Hepatocyte (in vitro differentiated cells): Measurements from ENCODE around the gene LMAN2. TPM values are rescaled to one million over a fixed set of nuclear protein-coding genes. Genes with fewer than 3 reads are reported as not detected.

ENCODE experiments used
- DNase-seq: peaks from one replicate; pipeline ENCODE4 v3.0.0-alpha.2; 2016; ENCODE audit warnings: low spot score
- H2AFZ ChIP-seq: fragments of 200-600 bp; sonication (generic); 2 replicates; pipeline ENCODE4 v1.6.0; 2016; ENCODE audit warnings: antibody characterized with exemption, mild to moderate bottlenecking
- H3K27ac ChIP-seq: fragments of 200-600 bp; sonication (generic); 2 replicates; pipeline ENCODE4 v1.5.1; 2016; ENCODE audit warnings: mild to moderate bottlenecking
- H3K27me3 ChIP-seq: fragments of 200-600 bp; sonication (generic); 2 replicates; pipeline ENCODE4 v1.6.1; 2016
- H3K36me3 ChIP-seq: fragments of 200-600 bp; sonication (generic); replicated peaks from 2 replicates; pipeline ENCODE4 v1.5.1; 2016; ENCODE audit warnings: low read depth; ENCODE audit not compliant: insufficient read depth
- H3K4me1 ChIP-seq: fragments of 200-600 bp; sonication (generic); 2 replicates; pipeline ENCODE4 v1.5.1; 2016; ENCODE audit warnings: mild to moderate bottlenecking, moderate library complexity; ENCODE audit not compliant: insufficient read depth
- H3K4me2 ChIP-seq: fragments of 200-600 bp; sonication (generic); 2 replicates; pipeline ENCODE4 v1.6.0; 2016
- H3K4me3 ChIP-seq: fragments of 200-600 bp; sonication (generic); 2 replicates; pipeline ENCODE4 v1.5.1; 2016; ENCODE audit warnings: mild to moderate bottlenecking
- H3K79me2 ChIP-seq: fragments of 200-600 bp; sonication (generic); 2 replicates; pipeline ENCODE4 v1.6.0; 2017; ENCODE audit warnings: mild to moderate bottlenecking
- H3K9me2 ChIP-seq: fragments of 200-600 bp; sonication (generic); replicated peaks from 2 replicates; pipeline ENCODE4 v1.6.0; 2017; ENCODE audit warnings: mild to moderate bottlenecking; ENCODE audit not compliant: insufficient read depth
- H3K9me3 ChIP-seq: fragments of 200-600 bp; sonication (generic); 2 replicates; pipeline ENCODE4 v1.5.1; 2016; ENCODE audit warnings: low read depth, mild to moderate bottlenecking
- H4K20me1 ChIP-seq: fragments of 200-600 bp; sonication (generic); 2 replicates; pipeline ENCODE4 v1.6.0; 2016; ENCODE audit warnings: mild to moderate bottlenecking; ENCODE audit not compliant: insufficient read depth, poor library complexity, severe bottlenecking
- CTCF ChIP-seq: fragments of 200-600 bp; sonication (generic); IDR thresholded peaks from 2 replicates; pipeline ENCODE4 v1.5.1; 2016; ENCODE audit warnings: antibody characterized with exemption, mild to moderate bottlenecking; ENCODE audit not compliant: poor library complexity
- EZH2 ChIP-seq: fragments of 200-600 bp; sonication (generic); IDR thresholded peaks from 2 replicates; pipeline ENCODE4 v1.6.1; 2016; ENCODE audit warnings: antibody characterized with exemption, mild to moderate bottlenecking, borderline replicate concordance
- EZH2phosphoT487 ChIP-seq: fragments of 200-600 bp; sonication (generic); IDR thresholded peaks from one replicate; pipeline ENCODE4 v1.6.1; 2018; ENCODE audit warnings: antibody characterized with exemption, mild to moderate bottlenecking, low read depth, moderate library complexity; ENCODE audit not compliant: unreplicated experiment, severe bottlenecking
- WGBS: methylation state at CpG from one replicate; pipeline ENCODE4 v1.1.6; 2016; ENCODE audit warnings: low lambda C conversion rate; ENCODE audit errors: missing lambda C conversion rate; 5-methylcytosine and 5-hydroxymethylcytosine counted together
- polyA plus RNA-seq: library from polyadenylated mRNA; unstranded; fragments of >200 nt; fragmentation: Nextera tagmentation; extraction: Ambion mirVana; gene quantifications from 2 replicates; pipeline ENCODE4 v1.2.1, GENCODE V29; 2016
- total RNA-seq: library from RNA; depleted of rRNA; stranded (reverse); fragments of >200 nt; gene quantifications from 2 replicates; pipeline ENCODE4 v1.2.3, GENCODE V29; 2014

Gene LMAN2
- total and polyA plus RNA-seq, 2 experiments from 2014 or later, result 357 to 391 TPM

DNA sequence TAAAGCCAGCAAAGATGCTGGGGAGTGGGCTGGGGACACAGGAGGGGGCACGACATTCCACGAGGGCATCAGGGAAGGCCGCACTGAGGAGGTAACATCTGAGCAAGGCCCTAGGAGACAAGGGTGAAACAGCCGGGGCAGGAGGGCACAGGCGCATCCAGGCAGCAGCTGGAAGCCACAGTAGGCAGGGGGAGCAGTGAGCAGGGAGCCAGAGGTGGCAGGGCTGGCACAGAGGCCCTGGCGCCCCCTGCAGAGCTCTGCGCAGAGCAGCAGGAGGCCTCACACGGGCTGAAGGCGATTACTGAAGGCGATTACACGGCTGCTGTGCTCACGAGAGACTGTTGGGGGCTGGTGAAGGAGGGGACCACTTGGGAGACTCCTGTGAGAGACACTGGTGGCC lies 15.4 kb downstream of the LMAN2 start:
- Histone ChIP-seq H3K27ac (no peak overlapping the region), H3K9me2 (no peaks in the 10 kb centered on the region), H3K4me2 (no peak overlapping the region), H3K79me2 (peaks cover 19% of the 10 kb centered on the region), H3K36me3 (no peaks in the 10 kb centered on the region), H3K9me3 (no peaks in the 10 kb centered on the region), H4K20me1 (peaks cover 7% of the 10 kb centered on the region), H3K4me3 (no peak overlapping the region), H3K4me1 (no peaks in the 10 kb centered on the region), H2AFZ (no peak overlapping the region), H3K27me3 (no peaks in the 10 kb centered on the region)
- no peak for DNase-seq
- TF ChIP-seq EZH2phosphoT487 (no peak), CTCF (peak; percentile 13)
- 77% methylated on average over 12 of the region's 12 CpGs for WGBS

DNA sequence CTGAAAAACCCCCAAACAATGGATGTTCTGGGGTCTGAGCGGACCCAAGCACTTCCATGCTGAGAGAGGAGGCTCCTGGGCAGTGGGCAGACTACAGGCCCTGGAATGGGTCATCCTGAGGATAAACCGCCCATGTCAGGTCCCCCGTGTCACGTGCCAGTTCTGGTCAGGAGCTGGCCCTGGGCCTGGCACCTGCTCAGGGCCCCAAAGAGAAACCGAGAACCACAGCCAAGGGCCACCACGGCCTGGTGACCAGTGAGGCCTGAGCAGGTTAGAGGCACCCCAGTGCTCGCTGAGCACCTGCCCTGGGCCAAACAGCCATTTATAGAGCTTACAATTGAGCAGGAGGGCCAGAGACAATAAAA lies 15.8 kb downstream of the LMAN2 start:
- no peaks in the 10 kb centered on the region for H3K4me1 ChIP-seq
- no peak overlapping the region for H2AFZ ChIP-seq
- DNase-seq, result no peak
- H3K9me3 ChIP-seq, result no peaks in the 10 kb centered on the region
- H3K79me2 ChIP-seq, result peaks cover 15% of the 10 kb centered on the region
- no peaks in the 10 kb centered on the region for H3K9me2 ChIP-seq
- H4K20me1 ChIP-seq, result peaks cover 7% of the 10 kb centered on the region
- no peak for TF ChIP-seq EZH2
- TF ChIP-seq CTCF, result no peak
- TF ChIP-seq EZH2phosphoT487, result no peak
- H3K36me3 ChIP-seq, result no peaks in the 10 kb centered on the region
- 98% methylated on average over 7 of the region's 7 CpGs for WGBS
- no peaks in the 10 kb centered on the region for H3K27me3 ChIP-seq
- no peak overlapping the region for H3K4me3 ChIP-seq
- no peak overlapping the region for H3K27ac ChIP-seq
- no peak overlapping the region for H3K4me2 ChIP-seq

DNA sequence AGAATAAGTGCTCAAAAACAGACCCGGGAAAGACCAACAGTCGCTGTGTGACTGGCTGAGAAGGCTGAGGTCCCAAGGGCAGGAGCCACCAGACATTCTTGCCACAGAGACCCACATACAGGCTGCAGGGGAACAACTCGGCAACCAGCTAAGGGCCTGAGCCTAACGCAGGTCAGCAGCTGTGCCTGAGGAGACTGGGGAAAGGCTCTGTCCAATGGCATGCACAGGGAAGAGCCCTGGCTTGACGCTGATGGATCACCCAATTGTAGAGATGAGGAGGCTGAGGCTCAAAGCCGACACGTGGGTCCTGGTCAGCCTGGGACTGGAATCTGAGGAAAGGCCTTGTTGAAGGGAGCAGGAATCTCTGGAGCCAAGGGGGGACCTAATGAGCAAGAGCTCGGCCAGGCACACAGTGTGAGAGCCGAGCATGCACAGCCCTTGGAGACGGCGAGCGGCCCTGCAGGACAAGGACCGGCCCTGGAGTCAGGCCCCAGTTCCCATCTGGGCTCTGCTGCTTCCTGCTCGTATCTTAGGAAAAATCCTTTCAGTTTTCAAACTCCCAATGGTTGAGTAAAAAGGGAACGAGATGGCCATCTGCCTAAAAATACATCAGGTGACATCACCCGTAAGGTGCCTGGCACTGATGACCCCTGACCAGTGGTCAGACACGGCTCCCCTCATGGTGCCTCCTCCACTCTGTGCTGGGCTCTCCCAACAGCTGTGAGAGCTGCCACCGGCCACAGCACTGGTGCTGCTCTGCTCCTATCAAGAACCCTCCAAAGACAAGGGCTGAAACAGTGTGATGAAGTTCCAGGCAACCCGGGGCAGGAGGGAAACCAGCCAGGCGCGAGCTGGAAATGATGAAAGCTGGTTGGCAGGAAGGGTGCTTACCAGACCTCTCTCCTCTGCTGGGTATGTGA lies 16.4 kb downstream of the LMAN2 start:
- Histone ChIP-seq H3K79me2 (peaks cover 11% of the 10 kb centered on the region), H3K36me3 (no peaks in the 10 kb centered on the region), H3K27ac (no peak overlapping the region), H3K27me3 (no peaks in the 10 kb centered on the region), H3K4me1 (no peaks in the 10 kb centered on the region), H2AFZ (no peak overlapping the region), H3K4me3 (no peak overlapping the region), H4K20me1 (peaks cover 7% of the 10 kb centered on the region), H3K9me3 (no peaks in the 10 kb centered on the region), H3K9me2 (no peaks in the 10 kb centered on the region), H3K4me2 (no peak overlapping the region)
- DNase-seq, result no peak
- 94% methylated on average over 21 of the region's 21 CpGs for WGBS
- TF ChIP-seq EZH2phosphoT487 (no peak), CTCF (no peak), EZH2 (no peak)
